SK-N-SH (cell line): ENCODE data around the gene SLC4A2. TPM values are rescaled to one million over a fixed set of nuclear protein-coding genes. Genes with fewer than 3 reads are reported as not detected.

Source experiments
- CTCF ChIA-PET: fragments of 300-600, 350-600 bp; formaldehyde crosslinking; extraction: SDS; loops from one replicate; lab custom pipeline; 2021; lab: Yijun Ruan, JAX
- POLR2A ChIA-PET: fragments of 350-600 bp; sonication (Branson Sonifier 250); formaldehyde crosslinking; extraction: SDS; loops from one replicate; lab custom pipeline; 2020; ENCODE audit warnings: antibody characterized with exemption, inconsistent platforms; lab: Yijun Ruan, JAX
- DNase-seq: peaks from one replicate; pipeline ENCODE4 v3.0.0; 2012
- H2AFZ ChIP-seq: fragments of 200-600 bp; sonication (generic); 2 replicates; pipeline ENCODE4 v1.8.1; 2016; ENCODE audit warnings: antibody characterized with exemption, mild to moderate bottlenecking, low read depth
- H3F3A ChIP-seq: fragments of 200-600 bp; sonication (generic); replicated peaks from 2 replicates; pipeline ENCODE3; 2016; ENCODE audit warnings: antibody characterized with exemption, mild to moderate bottlenecking; ENCODE audit not compliant: insufficient read depth
- H3K27ac ChIP-seq, 2 experiments: fragments of 200-500 bp in 1 of 2; fragments of 200-600 bp in 1 of 2; sonication (Bioruptor generic) in 1 of 2; sonication (generic), shearing (Covaris generic) in 1 of 2; 2 replicates each; pipeline versions ENCODE4 v1.5.1 to v1.6.1; 2014 to 2016; ENCODE audit warnings: low read depth in 2 of 2, inconsistent platforms in 1 of 2, low read length in 1 of 2, mild to moderate bottlenecking in 1 of 2, mixed read lengths in 1 of 2
- H3K27me3 ChIP-seq: fragments of 200-600 bp; sonication (generic), shearing (Covaris generic); 2 replicates; pipeline ENCODE4 v1.6.1; 2016; ENCODE audit warnings: mixed run types; ENCODE audit not compliant: insufficient read depth
- H3K36me3 ChIP-seq, 2 experiments: fragments of 200-500 bp in 1 of 2; fragments of 200-600 bp in 1 of 2; sonication (Bioruptor generic) in 1 of 2; sonication (generic) in 1 of 2; replicated peaks in 1 of 2; 2 replicates each; pipeline versions ENCODE3 to v1.5.1; 2014 to 2016; ENCODE audit warnings: low read length in 1 of 2, mild to moderate bottlenecking in 1 of 2; ENCODE audit not compliant: insufficient read depth in 2 of 2, control insufficient read depth in 1 of 2
- H3K4me1 ChIP-seq, 2 experiments: fragments of 200-500 bp in 1 of 2; fragments of 200-600 bp in 1 of 2; sonication (Bioruptor generic) in 1 of 2; sonication (generic), shearing (Covaris generic) in 1 of 2; 2 replicates each; pipeline versions ENCODE4 v1.5.1 to v1.6.1; 2014 to 2016; ENCODE audit warnings: low read depth in 1 of 2, low read length in 1 of 2, mixed run types in 1 of 2; ENCODE audit not compliant: insufficient read depth in 2 of 2, control insufficient read depth in 1 of 2
- H3K4me2 ChIP-seq: fragments of 200-600 bp; sonication (generic), shearing (Covaris generic); 2 replicates; pipeline ENCODE4 v1.6.1; 2017; ENCODE audit warnings: mixed run types
- H3K4me3 ChIP-seq, 2 experiments: fragments of 200-500 bp in 1 of 2; fragments of 200-600 bp in 1 of 2; sonication (Bioruptor generic) in 1 of 2; sonication (generic), shearing (Covaris generic) in 1 of 2; 2 replicates each; pipeline versions ENCODE4 v1.5.1 to v1.8.1; 2014 to 2016; ENCODE audit warnings: low read depth in 2 of 2, inconsistent platforms in 1 of 2, low read length in 1 of 2, mild to moderate bottlenecking in 1 of 2, mixed read lengths in 1 of 2, moderate library complexity in 1 of 2
- H3K79me2 ChIP-seq: fragments of 200-600 bp; sonication (generic); 2 replicates; pipeline ENCODE4 v1.8.1; 2017; ENCODE audit warnings: mild to moderate bottlenecking; ENCODE audit not compliant: insufficient read depth
- H3K9ac ChIP-seq: fragments of 200-600 bp; sonication (generic); 2 replicates; pipeline ENCODE4 v1.6.1; 2017; ENCODE audit warnings: mixed run types
- H3K9me2 ChIP-seq: fragments of 200-600 bp; sonication (generic); 2 replicates; pipeline ENCODE4 v1.6.1; 2017; ENCODE audit warnings: mixed run types
- H3K9me3 ChIP-seq: fragments of 200-600 bp; sonication (generic); 2 replicates; pipeline ENCODE4 v1.6.1; 2017; ENCODE audit warnings: mixed run types, mild to moderate bottlenecking, moderate library complexity
- H4K20me1 ChIP-seq: fragments of 200-600 bp; sonication (generic); 2 replicates; pipeline ENCODE4 v1.6.1; 2017; ENCODE audit warnings: mild to moderate bottlenecking, mixed run types; ENCODE audit not compliant: insufficient read depth
- CTCF ChIP-seq: fragments of 200-600 bp; sonication (generic); IDR thresholded peaks from 2 replicates; pipeline ENCODE4 v1.6.1; 2017; ENCODE audit warnings: antibody characterized with exemption, mild to moderate bottlenecking, moderate library complexity
- FOSL2 ChIP-seq: IDR thresholded peaks from 2 replicates; pipeline ENCODE4 v1.4.0; 2012; ENCODE audit warnings: low read depth, mild to moderate bottlenecking, moderate library complexity, borderline replicate concordance
- FOXM1 ChIP-seq: IDR thresholded peaks from 2 replicates; pipeline ENCODE4 v1.4.0; 2012; ENCODE audit warnings: low read depth, mild to moderate bottlenecking
- MEF2A ChIP-seq: IDR thresholded peaks from 2 replicates; pipeline ENCODE4 v1.4.0; 2012; ENCODE audit warnings: low read depth, borderline replicate concordance
- NFIC ChIP-seq: IDR thresholded peaks from 2 replicates; pipeline ENCODE4 v1.4.0; 2012; ENCODE audit warnings: borderline replicate concordance
- POLR2AphosphoS5 ChIP-seq: IDR thresholded peaks from 2 replicates; pipeline ENCODE4 v1.6.1; 2012; ENCODE audit warnings: low read depth, low read length
- RAD21 ChIP-seq: IDR thresholded peaks from 2 replicates; pipeline ENCODE4 v1.6.1; 2012; ENCODE audit warnings: mild to moderate bottlenecking, low read length
- RFX5 ChIP-seq: IDR thresholded peaks from 2 replicates; pipeline ENCODE4 v1.6.1; 2012; ENCODE audit warnings: mild to moderate bottlenecking, improper control_type of control experiment, low read length
- SIN3A ChIP-seq: IDR thresholded peaks from 2 replicates; pipeline ENCODE4 v1.6.1; 2012; ENCODE audit warnings: low read depth, mild to moderate bottlenecking, low read length, moderate library complexity, borderline replicate concordance
- SMC3 ChIP-seq: IDR thresholded peaks from 2 replicates; pipeline ENCODE4 v1.6.1; 2012; ENCODE audit warnings: low read depth, low read length, improper control_type of control experiment
- WGBS: methylation state at CpG from one replicate; pipeline ENCODE4 v1.1.6; 2017; ENCODE audit warnings: low lambda C conversion rate; 5-methylcytosine and 5-hydroxymethylcytosine counted together
- polyA plus RNA-seq, 3 experiments: library from polyadenylated mRNA; depleted of rRNA; stranded (reverse); fragments of >200 nt; gene quantifications; 2 replicates each; pipeline ENCODE4 v1.2.3, GENCODE V29; 2012
- TF ChIP-seq, protein P1 (sequence below): IDR thresholded peaks from 2 replicates; pipeline ENCODE4; 2012

Gene SLC4A2
- polyA plus RNA-seq, 1 of the 3 experiments (the other 2 are of a cell fraction): 167 TPM

DNA sequence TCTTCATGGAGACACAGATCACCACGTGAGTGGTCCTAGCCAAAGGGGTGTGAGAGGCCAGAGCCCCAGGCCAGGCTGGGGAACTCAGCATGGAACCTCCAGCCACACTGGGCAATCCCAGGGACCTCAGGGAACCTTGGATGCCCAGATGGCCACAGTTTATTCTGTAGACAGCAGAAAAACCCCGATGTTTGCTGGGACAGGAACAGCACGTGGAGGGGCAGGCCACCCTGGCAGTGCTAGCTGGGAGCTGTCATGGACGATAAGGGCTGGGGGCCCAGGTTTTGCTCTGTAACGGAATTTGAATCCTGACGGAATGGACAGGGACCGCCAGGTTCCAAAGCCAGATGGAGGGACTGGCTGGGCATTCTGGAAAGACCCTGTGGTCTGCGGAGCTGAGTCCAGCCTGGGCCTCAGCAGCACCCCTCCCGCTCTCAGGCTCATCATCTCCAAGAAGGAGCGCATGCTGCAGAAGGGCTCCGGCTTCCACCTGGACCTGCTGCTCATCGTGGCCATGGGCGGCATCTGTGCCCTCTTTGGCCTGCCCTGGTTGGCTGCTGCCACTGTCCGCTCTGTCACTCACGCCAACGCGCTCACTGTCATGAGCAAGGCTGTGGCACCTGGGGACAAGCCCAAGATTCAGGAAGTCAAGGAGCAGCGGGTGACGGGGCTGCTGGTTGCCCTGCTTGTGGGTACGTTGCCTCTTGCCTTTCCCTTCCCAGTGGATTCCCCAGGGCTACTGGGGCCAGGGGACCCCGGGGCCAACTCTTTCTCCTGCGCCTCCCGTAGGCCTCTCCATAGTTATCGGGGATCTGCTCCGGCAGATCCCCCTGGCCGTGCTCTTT lies 15.7 kb downstream of the SLC4A2 start:
- ChIA-PET POLR2A (interaction anchor here (1.3 to 1.5 kb wide), 2 partner anchors 8 to 47 kb away, joined by 4 to 5 read pairs; partner anchors contain the start of gene ABCB8), CTCF (interaction anchor here (0.6 to 21.3 kb wide), 5 partner anchors 11 to 678 kb away, joined by 3 to 474 read pairs (median 3); partner anchors contain the start of genes CDK5 and SLC4A2)
- Histone ChIP-seq H3K9me2 (no peaks in the 10 kb centered on the region), H3K36me3 (peaks cover 40 to 82% of the 10 kb centered on the region in 2 experiments), H3K9me3 (no peaks in the 10 kb centered on the region), H3F3A (peaks cover 48% of the 10 kb centered on the region), H3K4me1 (peaks cover 10 to 14% of the 10 kb centered on the region in 2 experiments), H3K4me3 (no peak overlapping the region)
- TF ChIP-seq FOXM1 (no peak), NFIC (no peak), POLR2AphosphoS5 (no peak)
- TF ChIP-seq, all 33 proteins: peak for 0
- no peak overlapping the region for H2AFZ ChIP-seq
- no peak overlapping the region for H3K9ac ChIP-seq
- H3K79me2 ChIP-seq: peaks cover 26% of the 10 kb centered on the region
- H4K20me1 ChIP-seq: no peaks in the 10 kb centered on the region; the same call in 1 of the 2 replicates
- no peaks in the 10 kb centered on the region for H3K27me3 ChIP-seq
- H3K4me2 ChIP-seq: no peak overlapping the region
- no peak overlapping the region for H3K27ac ChIP-seq
- no peak for DNase-seq
- WGBS: 94% methylated on average over 26 of the region's 26 CpGs

- DNase-seq: no peak
- Histone ChIP-seq H3K27ac (no peak overlapping the region), H3K27me3 (no peaks in the 10 kb centered on the region), H3K4me2 (no peak overlapping the region), H3K9me2 (no peaks in the 10 kb centered on the region), H3K9ac (no peak overlapping the region), H3K9me3 (no peaks in the 10 kb centered on the region), H3K4me1 (peaks cover 10 to 15% of the 10 kb centered on the region in 2 experiments), H3F3A (peaks cover 48% of the 10 kb centered on the region), H3K4me3 (no peak overlapping the region), H3K36me3 (peaks cover 40 to 76% of the 10 kb centered on the region in 2 experiments), H2AFZ (no peak overlapping the region), H3K79me2 (peaks cover 32% of the 10 kb centered on the region), H4K20me1 (no peaks in the 10 kb centered on the region; the same call in 1 of the 2 replicates)
- ChIA-PET POLR2A (interaction anchor here (1.3 to 1.5 kb wide), 2 partner anchors 9 to 48 kb away, joined by 4 to 5 read pairs; partner anchors contain the start of gene ABCB8), CTCF (interaction anchor here (0.6 to 21.3 kb wide), 5 partner anchors 8 to 678 kb away, joined by 3 to 474 read pairs (median 4); partner anchors contain the start of genes CDK5 and SLC4A2)
- WGBS: 86% methylated on average over 7 of the region's 7 CpGs
- TF ChIP-seq CTCF: no peak
- no peak for TF ChIP-seq RAD21
- TF ChIP-seq, protein P1, sequence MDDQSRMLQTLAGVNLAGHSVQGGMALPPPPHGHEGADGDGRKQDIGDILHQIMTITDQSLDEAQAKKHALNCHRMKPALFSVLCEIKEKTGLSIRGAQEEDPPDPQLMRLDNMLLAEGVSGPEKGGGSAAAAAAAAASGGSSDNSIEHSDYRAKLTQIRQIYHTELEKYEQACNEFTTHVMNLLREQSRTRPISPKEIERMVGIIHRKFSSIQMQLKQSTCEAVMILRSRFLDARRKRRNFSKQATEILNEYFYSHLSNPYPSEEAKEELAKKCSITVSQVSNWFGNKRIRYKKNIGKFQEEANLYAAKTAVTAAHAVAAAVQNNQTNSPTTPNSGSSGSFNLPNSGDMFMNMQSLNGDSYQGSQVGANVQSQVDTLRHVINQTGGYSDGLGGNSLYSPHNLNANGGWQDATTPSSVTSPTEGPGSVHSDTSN: no peak
- no peak for TF ChIP-seq SMC3
- no peak for TF ChIP-seq POLR2AphosphoS5
- TF ChIP-seq FOSL2: no peak
- TF ChIP-seq RFX5: no peak
- TF ChIP-seq SIN3A: no peak
- TF ChIP-seq MEF2A: no peak
Observed at GRCh38 chr7:151075662-151075971, 16.2 kb downstream of the SLC4A2 start.
